ENCODE results near the gene MILR1.

DNA sequence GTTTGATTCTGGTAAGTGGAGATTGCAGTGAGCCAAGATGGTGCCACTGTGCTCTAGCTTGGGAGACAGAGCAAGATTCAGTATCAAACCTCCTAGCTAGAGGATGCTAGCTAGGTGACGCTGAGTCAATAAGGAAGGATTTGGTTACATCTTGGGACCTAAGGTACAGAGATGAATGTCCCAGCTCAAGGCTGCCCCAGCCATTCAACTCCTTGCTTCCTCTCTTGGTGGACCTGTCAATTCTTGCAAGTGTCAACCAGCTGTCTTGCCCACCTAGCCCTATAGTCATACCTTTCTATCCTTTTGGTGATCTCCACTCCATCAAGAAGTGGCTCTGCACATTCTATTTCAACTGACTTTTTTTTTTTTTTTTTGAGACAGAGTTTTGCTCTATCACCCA, 1.4 kb upstream of the MILR1 start:
- TF ChIP-seq, protein P1, sequence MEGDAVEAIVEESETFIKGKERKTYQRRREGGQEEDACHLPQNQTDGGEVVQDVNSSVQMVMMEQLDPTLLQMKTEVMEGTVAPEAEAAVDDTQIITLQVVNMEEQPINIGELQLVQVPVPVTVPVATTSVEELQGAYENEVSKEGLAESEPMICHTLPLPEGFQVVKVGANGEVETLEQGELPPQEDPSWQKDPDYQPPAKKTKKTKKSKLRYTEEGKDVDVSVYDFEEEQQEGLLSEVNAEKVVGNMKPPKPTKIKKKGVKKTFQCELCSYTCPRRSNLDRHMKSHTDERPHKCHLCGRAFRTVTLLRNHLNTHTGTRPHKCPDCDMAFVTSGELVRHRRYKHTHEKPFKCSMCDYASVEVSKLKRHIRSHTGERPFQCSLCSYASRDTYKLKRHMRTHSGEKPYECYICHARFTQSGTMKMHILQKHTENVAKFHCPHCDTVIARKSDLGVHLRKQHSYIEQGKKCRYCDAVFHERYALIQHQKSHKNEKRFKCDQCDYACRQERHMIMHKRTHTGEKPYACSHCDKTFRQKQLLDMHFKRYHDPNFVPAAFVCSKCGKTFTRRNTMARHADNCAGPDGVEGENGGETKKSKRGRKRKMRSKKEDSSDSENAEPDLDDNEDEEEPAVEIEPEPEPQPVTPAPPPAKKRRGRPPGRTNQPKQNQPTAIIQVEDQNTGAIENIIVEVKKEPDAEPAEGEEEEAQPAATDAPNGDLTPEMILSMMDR (IDR thresholded peaks at IDR 0.05), result no peak
- no peak for TF ChIP-seq POLR2A (IDR thresholded peaks at IDR 0.05)

Data from thyroid gland (tissue), 4 donors.